Measurements from ENCODE around the gene DENND2D.

DNA sequence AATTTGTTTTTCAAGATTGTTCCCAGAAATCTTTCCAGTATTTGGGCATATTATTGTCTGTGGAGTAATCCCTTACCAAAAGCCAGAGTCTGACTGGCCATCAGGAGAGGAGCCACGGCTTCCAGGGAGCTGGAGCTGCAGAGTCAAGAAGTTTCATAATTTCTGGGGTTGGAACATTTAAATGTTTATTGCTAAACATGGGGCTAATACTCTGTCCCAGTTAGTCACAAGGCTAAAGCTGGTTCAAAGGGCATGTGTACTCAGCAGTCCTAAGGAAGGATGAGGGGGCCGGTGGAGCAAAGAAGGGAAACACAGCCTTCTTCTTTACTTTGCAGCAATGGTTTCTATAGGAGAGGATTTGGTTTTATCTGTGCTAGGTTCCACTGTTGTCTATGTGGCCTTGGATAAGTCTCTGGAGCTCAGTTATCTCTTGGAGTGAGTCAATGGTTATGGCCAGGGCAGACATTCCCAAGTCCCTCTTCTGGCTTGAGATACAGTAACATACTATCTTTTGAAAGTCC, 9.5 kb downstream of the DENND2D start:
- no peak for TF ChIP-seq BMI1 (IDR thresholded peaks at IDR 0.05; ENCODE audit: low read length)
- TF ChIP-seq ZBTB8A (IDR thresholded peaks at IDR 0.05; ENCODE audit: partially characterized antibody), result no peak
- TF ChIP-seq, protein P1, sequence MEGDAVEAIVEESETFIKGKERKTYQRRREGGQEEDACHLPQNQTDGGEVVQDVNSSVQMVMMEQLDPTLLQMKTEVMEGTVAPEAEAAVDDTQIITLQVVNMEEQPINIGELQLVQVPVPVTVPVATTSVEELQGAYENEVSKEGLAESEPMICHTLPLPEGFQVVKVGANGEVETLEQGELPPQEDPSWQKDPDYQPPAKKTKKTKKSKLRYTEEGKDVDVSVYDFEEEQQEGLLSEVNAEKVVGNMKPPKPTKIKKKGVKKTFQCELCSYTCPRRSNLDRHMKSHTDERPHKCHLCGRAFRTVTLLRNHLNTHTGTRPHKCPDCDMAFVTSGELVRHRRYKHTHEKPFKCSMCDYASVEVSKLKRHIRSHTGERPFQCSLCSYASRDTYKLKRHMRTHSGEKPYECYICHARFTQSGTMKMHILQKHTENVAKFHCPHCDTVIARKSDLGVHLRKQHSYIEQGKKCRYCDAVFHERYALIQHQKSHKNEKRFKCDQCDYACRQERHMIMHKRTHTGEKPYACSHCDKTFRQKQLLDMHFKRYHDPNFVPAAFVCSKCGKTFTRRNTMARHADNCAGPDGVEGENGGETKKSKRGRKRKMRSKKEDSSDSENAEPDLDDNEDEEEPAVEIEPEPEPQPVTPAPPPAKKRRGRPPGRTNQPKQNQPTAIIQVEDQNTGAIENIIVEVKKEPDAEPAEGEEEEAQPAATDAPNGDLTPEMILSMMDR (IDR thresholded peaks at IDR 0.05 in 2 of 3, conservative IDR thresholded peaks at IDR 0.05 in 1 of 3; ENCODE audit: insufficient read depth in 2 of 3, low read depth in 1 of 3, low read length in 3 of 3), result no peak
- TF ChIP-seq JUN (IDR thresholded peaks at IDR 0.05; ENCODE audit: borderline replicate concordance, low read depth, low read length), result no peak
- TF ChIP-seq JUN (CRISPR knock-in tag; IDR thresholded peaks at IDR 0.05; ENCODE audit: borderline replicate concordance), result no peak
- TF ChIP-seq, protein P2, sequence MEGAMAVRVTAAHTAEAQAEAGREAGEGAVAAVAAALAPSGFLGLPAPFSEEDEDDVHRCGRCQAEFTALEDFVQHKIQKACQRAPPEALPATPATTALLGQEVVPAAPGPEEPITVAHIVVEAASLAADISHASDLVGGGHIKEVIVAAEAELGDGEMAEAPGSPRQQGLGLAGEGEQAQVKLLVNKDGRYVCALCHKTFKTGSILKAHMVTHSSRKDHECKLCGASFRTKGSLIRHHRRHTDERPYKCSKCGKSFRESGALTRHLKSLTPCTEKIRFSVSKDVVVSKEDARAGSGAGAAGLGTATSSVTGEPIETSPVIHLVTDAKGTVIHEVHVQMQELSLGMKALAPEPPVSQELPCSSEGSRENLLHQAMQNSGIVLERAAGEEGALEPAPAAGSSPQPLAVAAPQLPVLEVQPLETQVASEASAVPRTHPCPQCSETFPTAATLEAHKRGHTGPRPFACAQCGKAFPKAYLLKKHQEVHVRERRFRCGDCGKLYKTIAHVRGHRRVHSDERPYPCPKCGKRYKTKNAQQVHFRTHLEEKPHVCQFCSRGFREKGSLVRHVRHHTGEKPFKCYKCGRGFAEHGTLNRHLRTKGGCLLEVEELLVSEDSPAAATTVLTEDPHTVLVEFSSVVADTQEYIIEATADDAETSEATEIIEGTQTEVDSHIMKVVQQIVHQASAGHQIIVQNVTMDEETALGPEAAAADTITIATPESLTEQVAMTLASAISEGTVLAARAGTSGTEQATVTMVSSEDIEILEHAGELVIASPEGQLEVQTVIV (CRISPR knock-in tag; IDR thresholded peaks at IDR 0.05; ENCODE audit: borderline replicate concordance), result no peak
- TF ChIP-seq, protein P3, sequence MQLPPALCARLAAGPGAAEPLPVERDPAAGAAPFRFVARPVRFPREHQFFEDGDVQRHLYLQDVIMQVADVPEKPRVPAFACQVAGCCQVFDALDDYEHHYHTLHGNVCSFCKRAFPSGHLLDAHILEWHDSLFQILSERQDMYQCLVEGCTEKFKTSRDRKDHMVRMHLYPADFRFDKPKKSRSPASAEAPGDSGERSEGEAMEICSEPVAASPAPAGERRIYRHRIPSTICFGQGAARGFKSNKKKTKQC (CRISPR knock-in tag; IDR thresholded peaks at IDR 0.05), result no peak
- no peak for TF ChIP-seq RBM17 (IDR thresholded peaks at IDR 0.05; ENCODE audit: borderline replicate concordance, low read depth, low read length)
- TF ChIP-seq MYC (IDR thresholded peaks at IDR 0.05; ENCODE audit: low read depth, low read length), result no peak
- no peak for TF ChIP-seq MYC (CRISPR knock-in tag; IDR thresholded peaks at IDR 0.05; ENCODE audit: borderline replicate concordance, low read depth)
- no peak for TF ChIP-seq YY1 (IDR thresholded peaks at IDR 0.05; ENCODE audit: borderline replicate concordance in 1 of 3, control insufficient read depth in 1 of 3, extremely low read depth in 1 of 3, insufficient read depth in 3 of 3, insufficient read length in 1 of 3, insufficient replicate concordance in 2 of 3, low read depth in 1 of 3, low read length in 2 of 3)
- TF ChIP-seq, protein P4, sequence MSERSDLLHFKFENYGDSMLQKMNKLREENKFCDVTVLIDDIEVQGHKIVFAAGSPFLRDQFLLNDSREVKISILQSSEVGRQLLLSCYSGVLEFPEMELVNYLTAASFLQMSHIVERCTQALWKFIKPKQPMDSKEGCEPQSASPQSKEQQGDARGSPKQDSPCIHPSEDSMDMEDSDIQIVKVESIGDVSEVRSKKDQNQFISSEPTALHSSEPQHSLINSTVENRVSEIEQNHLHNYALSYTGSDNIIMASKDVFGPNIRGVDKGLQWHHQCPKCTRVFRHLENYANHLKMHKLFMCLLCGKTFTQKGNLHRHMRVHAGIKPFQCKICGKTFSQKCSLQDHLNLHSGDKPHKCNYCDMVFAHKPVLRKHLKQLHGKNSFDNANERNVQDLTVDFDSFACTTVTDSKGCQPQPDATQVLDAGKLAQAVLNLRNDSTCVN (CRISPR knock-in tag; IDR thresholded peaks at IDR 0.05), result no peak

All from K562 (cell line).